HPDE6-E6E7 (cell line): Measurements from ENCODE around the gene EHBP1L1.

Source experiments
- DNase-seq: peaks from one replicate; pipeline ENCODE4 v3.0.0; 2011; ENCODE audit warnings: missing footprints; ENCODE audit errors: extremely low spot score

Gene EHBP1L1

DNA sequence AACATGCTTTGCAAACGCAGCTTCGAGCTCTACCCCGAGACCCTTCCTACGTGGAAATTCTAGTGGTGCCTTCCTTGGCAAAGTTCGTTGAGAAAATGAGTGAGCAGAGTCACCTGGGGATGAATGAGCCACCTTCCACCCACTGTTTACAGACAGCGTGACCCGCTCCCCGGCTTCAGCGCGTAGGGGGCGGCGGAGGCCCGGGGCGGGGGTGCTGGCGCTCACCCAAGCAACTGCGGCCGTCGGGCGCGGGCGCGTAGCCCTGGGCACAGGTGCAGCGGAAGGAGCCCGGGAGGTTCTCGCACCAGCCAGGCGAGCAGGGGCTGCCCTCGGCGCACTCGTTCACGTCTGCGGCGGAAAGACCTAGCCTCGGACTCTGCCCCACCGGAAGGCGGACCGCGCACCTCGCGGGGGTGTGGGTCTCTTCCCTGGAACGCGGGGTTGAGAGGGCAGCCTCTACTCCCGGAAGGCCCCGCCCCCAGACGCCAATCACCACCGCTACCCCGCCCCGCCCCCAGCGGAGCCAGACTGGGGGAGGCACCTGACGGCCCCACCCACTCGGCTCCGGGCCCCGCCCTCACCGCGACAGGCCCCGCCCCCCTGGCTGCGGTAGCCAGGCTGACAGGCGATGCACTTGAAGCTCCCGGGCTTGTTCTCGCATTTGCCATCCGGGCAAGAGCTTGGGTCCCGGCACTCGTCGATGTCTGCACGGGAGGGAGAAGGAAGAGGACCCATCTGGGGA lies 29.5 kb upstream of the EHBP1L1 start:
- DNase-seq: no peak

DNA sequence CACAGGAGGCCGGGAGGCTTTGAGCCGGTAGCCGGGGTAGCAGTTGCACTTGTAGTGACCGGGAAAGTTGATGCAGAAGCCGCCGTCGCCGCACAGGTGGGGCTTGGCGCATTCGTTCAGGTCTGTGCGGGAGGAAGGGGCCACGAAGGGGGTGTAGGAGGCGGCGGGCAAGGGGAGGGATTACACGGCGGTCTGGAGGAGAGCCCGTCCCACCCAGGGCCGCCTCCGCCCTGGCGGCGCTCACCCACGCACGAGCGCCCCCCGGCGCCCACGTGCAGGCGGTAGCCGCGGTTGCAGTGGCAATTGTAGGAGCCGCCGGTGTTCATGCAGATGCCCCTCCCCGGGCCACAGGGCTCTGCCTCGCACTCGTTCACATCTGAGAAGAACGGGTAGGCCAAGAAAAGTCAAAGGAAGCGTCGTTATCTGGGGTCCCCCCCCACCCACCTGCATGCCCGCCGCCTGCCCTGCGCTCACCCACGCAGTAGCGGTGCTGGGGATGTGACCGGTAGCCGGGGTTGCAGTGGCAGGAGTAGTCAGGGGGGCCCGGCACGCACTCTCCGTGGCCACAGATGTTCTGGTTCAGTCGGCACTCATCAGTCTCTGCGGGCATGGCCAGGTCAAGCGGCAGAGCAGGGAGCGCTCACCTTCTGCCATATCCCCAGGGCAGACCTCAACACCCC lies 28.3 kb upstream of the EHBP1L1 start:
- no peak for DNase-seq

DNA sequence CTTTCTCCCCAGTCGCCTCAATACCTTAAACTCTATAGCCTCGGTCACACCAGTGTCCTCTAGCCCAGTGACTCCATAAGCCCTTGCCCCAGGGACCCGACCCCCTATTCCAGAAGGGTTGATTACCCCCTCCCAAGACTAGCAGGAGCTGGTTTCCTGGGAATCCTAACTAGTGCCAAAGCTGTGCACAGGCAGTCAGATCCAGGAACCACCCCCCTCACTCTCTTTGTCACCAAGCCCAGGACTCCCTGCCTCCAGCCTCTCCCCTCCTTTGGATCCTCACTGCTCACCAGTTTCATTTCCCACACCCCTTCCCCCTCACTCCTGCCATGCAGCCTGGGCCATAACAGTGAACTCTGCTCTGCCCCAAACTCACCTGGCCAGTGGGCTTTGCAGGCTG lies 27.5 kb upstream of the EHBP1L1 start:
- no peak for DNase-seq

DNA sequence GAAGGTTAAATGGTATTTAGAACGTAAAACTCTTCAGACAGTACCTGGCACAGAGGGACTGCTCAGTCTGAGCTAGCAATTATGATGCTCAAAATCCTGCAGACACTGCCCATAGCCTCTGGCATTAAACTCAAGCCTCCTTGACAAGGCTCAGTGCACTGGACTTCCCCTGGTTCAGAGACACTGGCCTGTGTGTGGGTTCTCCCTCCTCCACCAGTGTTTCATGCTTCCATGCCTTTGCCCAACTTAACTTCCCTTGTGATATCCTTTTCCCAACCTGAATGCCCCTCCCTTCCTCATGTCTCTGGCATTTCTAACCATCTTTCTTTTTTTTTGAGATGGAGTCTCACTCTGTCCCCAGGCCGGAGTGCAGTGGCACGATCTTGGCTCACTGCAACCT lies 26.8 kb upstream of the EHBP1L1 start:
- DNase-seq: no peak

DNA sequence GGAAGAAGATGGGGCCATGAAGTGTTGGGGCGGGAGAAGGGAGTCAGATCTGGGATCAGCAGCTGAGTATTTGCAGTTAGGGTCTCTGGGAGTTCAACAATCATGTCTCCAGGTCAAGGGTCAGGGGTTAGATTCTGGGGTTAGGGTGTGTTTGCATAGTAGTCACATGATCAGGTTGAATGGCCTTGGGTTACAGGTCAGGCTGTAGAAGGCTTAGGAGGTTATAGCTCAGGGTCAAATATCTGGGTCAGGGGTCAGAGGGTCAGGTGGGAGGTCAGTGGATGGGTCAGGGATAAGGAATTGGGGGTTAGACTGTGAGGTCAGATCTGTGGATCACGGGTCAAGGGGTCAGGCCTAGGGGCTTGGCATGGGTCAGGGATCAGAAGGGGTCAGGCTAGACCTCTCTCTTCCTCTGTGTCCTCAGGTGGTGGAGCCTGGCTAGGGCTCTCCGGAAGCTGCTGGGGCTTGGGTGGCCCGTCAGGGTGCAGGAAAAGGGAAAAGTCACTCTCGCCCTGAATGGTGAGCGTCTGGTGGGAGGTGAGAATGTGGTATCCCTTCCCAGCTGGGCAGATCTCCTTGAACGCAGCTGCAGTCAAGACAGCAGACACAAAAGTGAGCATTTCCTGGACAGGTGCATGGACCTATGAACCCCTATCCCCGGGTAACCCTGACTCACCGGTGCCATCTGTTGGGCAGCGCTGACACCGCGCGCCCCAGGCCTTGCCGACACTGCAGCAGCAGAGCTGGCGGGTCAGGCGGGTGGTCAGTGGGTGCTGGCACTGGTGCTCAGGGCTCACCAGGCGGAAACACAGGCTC lies 24.1 kb upstream of the EHBP1L1 start:
- DNase-seq: no peak

DNA sequence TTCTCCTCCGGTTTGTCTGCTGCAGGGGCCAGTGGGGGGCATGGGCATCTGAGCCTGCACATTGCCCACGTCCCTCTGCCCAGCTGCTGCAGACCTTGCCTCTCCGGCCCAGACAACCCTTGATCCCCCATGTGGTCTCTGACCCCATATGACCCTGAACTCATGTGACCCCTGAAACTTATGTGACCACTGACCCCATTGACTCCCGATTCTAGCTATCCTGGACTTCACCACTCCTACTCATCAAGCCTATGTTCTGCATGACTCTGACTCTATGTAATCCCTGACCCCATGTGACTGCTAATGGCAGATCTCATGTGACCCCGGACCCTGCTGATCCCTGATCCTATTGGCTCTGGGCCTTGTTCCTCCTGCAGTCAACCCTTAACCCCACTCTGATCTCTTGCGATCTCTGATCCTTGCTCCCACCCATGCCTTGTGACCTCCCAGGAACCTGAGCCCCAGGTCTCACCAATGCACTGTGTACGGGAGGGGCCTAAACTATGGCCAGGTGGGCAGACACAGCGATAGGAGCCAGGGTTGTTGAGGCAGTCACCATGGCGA lies 23.4 kb upstream of the EHBP1L1 start:
- DNase-seq: no peak

DNA sequence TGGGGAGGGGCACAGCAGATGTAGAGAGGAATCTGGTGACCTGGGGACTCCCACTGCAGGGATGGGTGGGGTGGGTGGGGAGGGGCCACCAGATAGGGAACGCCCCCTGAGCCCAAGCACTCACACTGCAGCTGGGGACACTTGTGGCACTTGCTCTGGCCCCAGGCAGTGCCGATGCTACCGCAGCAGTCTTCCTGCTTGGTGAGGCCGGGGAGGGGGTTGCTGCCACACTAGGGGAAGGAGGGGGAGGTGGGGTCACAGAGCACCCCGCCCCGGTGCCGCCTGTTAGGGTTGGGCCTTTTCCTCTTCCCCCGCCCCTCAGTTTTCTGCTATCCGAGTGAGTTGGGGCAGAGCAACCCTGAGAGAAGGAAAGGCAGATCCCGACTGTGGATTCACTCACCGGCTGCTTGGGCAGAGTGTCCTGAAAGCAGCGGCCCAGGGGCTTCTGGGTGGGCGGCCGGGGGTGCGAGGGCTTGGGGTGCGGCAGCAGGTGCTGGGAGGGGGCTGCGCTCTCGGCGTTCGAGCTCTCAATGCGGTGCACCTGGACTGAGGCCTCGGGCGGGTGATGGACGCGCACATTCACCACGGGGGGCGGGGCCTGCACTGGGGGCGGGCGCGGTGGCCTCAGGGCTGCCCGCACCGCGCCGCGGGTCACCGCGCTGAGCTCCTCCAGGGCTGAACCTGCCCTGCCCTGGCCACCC lies 22.4 kb upstream of the EHBP1L1 start:
- no peak for DNase-seq

DNA sequence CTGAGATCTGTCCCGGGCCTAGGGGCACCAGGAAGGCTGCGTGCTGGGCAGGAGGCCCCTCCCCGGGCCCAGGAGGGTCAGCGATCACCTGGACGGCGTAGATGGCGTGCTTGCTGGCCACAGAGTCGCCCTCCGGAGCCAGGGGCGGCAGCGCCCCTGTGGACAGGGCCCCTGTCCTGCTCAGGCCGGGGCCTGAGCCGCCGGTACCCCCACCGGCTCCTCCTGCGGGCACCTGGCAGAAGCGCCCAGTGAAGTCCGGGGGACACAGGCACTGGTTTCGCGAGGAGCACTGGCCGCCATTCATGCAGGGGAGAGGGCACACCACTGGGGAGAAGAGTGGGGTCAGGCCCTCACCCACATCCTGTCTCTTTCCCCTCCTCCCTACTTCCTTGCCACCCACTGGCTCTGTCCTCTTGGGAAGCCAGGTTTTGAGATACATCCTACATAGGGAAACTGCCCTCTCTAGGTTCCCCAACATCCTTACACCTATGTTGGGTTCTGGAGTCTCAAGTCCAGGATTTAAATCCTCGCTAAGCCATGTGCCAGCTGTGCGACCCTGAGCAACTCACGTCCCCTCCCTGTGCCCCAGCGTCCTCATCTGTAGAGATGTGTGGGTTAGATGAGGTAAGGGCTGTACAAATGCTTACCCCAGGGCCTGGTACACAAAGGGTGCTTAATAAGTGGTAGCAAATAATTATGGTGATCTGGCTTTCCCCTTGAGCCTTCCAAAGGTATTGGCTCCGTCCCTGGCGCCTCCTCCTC lies 21.6 kb upstream of the EHBP1L1 start:
- DNase-seq: no peak

DNA sequence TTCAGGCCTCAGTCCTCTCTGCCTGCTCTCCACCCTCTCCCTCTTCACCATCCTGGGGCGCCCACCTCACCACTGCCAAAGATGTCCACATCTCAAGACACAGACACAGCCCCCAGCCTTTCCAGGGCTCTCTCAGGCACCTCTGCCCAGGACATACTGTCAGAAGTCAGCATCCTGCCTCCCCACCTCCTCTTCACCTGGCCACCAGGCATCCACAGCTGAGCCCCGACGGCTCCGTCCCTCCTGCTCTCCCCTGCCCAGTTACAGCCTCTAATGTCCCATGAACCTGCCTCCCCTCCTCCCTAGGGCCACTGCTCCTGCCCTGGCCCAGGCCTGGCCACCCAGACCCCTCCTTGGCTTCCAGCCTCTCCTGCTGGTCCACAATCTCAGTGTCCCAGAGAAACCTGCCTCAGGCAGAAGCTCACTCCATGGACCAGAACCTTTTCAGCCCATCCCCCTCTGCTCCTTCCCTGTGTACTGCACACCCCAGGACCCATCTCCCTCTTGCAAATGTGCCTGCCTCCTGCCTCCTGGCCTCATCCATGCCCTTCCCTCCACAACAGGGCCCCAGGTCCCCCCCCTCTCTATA lies 20.9 kb upstream of the EHBP1L1 start:
- no peak for DNase-seq

DNA sequence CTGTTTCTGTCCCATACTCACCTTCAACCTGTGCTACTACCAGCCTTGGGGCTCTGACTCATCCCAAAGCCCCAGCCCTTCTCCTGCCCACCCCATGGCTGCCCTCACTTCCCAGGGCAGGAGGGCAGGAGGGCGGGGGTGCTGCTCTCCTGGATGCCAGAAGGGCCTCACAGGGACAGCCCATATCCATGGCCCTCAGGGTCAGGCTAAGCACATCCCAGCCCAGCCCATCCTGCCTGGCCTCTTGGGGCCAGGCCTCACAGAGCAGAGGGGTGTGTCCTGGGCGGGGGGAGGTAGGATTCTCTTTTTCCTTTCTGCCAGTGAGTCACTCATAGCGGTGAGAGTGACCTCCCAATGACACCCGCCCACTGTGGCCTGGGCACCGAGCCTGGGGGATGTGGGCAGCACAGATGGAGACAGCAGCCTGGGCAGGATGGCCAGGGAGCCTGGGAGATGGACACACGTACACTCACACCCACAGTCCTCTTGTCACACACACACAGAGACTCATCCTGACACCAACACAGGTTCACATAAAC lies 20.1 kb upstream of the EHBP1L1 start:
- DNase-seq: no peak

DNA sequence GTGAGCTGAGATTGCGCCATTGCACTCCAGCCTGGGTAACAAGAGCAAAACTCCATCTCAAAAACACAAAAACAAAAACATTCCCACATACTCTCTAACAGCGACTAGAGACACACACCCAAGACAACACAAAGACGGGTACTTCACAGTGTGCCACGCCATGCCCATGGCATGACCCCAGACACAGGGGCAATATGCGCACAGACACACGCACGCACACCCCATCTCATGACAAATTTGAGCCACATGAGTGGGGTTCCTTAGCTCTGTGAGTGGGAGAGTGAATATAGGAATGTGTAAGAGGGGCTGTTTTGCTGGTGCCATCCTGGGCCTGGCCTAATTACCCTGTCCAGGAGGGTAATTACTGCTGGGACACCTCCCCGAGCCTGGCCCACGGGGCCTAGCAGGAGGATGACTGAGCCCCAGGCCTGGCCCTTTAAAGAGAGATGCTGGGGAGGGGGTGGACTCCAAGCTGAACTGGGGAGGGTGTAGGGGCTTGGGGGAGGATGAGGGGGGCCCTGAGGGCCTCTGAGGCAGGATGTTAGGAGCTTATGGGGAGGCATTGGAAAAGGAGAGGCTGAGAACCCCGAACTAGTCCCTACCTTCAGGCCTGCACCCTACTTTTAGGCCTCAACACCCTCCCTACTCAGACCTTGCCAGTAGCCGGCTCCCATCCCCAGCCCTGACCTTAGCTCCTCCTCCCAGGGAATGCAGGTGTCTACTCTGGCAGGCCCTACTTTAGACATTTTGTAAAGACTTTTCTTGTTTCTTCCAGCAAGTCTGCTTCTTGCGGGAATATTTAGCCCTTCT lies 19.2 kb upstream of the EHBP1L1 start:
- no peak for DNase-seq

DNA sequence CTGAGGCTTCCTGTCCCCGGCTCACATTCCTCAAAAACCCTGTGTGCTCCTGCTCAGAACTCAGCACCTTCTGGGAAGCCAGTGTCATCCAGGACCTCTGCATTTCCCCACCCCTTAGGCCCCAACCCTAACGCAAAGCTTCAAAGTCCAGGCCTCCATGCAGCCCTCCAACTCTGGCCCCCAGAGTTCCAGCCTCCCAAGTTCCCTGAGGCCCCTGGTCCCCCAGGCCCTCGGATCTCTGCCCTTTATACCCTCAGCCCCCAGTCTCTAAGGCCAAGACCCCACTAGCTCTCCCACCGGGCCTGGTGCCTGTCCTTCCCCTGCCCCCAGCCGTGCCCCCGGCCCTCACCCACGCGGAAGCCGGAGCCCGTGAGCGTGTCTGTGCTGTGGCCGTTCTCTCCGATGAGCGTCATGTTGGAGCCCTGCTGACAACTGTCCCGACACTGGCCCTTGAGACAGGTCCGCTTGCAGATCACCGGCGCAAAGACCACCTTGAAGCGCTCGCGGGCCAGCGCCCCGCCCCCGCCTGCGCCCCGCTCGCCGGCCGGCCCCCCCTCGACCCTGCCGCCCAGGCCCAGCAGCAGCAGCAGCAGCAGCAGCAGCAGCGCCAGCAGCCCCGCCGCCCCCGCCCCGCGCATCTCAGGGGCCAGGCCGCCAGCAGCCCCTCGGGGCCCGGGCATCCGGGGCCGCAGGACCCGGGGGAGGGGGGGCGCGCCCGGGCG lies 18.4 kb upstream of the EHBP1L1 start:
- no peak for DNase-seq

DNA sequence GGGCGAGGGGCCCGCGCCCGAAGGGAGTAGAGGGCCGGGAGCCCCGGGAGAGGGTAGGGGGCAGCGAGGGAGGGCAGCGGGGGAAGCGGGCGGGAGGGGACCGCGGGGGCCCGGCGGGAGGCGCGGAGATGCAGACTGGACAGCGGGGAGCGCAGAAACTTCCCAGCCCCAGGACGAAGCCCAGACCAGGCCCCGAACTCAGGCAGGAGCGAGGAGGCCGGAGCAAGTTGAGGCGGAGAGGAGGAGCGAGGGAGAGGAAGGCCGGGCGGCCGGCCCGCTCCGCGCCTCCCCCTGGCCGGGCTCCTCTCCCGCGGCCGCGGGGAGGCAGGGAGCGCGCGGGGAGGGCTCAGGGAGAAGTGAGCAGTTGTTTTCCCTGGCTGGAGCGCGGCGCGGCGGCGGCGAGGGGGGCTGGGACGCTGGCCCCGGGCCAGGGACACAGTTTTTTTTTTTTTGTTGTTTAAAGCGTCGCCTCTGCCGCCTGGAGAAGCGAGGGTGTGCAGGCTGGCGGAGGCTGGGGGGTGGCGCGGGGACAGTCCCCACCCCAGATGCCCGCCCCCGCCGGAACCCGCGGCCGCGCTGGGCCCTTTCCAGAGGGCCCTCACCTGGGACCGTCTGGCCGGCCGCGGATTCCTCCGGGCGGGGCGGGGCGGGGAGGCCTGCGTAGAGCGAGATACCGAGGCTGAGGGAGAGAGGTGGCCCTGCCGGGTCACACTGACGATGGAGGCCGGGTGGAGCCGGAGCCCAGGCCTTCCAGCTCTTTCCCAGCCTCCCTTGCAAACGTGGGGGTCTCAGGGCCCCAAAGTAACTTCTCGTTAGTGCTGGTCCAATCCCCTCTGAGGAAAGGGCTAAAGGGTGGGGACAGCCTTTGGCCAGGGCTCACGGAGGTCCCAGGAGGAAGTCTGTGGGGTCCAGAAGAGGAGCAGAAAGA lies 17.6 kb upstream of the EHBP1L1 start, which contains the start of gene LTBP3:
LTBP3 (minus strand) TSS at position 358 of the 928 bp plus-strand sequence. CDS start 400 bp downstream, outside the sequence.
- DNase-seq: no peak

DNA sequence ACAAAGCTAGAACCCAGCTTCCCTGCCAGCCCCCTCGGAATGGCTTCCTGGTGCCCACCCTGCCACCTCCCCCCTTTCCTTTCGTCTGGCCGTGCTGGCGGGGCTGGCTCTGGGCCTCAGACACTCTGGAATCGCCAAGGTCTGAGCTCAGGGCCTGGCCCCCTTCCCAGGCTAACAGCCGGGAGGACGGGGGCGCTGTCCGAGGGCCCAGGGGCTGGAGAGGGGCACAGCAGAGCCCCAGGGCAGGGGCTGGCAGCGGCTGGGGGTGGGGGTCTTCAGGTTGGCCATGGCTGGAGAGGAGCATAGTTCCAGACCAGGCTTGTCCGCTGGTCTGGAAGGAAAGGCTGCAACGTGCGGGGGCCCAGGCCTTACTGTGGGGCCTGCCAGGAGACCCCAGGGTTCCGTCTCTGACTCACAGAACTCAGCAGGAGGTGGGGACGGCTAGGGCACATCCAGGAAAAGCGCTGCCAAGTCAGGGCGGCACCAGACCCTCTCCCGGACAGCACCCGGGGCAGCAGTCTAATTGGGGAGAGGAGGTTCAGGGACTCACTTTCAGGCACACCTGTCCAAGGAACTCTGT lies 16.8 kb upstream of the EHBP1L1 start:
- DNase-seq: no peak

DNA sequence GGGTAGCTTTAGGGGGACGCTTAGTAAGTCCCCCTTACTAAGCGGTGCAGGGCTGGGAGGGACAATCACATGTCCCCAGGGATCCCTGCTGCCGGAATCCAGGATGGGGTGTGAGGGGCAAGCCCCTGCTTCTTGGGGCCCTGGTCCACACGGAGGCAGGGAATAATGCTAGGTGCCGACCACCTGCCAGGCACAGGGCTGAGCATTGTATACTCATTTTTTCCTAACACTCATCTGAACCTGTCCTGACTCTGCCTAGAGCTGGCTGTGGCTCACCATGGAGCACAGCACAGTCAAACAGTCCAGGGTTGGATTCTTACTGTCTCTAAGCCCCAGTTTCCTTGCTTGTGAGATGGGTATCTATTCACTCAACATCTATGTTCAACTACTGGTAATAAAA lies 16.3 kb upstream of the EHBP1L1 start:
- DNase-seq: no peak

DNA sequence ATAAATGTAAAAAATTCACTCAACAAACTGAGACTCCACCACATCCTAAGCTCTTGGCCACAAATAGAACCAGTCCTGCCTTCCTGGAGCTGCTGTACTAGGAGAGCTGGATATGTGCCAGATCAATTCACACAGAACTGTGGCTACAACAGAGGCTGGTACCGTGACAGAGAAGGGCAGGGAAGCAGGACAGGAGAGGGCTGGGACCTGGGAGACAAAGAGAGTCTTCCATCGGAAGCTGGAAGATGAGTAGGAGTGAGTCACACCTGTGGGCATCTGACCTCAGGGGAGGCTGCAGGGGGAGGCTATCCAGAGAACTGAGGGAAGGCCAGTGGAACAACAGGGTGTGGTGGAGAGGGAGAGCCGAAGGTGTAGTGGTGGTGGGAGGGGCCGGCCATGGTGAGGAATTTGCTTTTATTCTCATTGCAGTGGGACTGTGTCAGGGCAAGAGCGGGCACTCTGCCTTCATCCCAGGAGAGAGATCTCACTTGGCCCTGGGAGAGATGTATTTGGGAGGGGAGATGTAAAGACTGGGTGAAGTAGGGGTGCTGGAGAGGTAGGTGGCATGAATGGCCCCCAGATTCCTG lies 15.8 kb upstream of the EHBP1L1 start:
- DNase-seq: no peak
